GM12864 (cell line): Measurements from ENCODE around the gene AKIRIN1.

Experiments
- DNase-seq: peaks from one replicate; pipeline ENCODE4 v3.0.0-alpha.2; 2011; ENCODE audit warnings: low read depth
- H3K4me3 ChIP-seq: 2 replicates; pipeline ENCODE4 v1.5.1; 2011; ENCODE audit warnings: mild to moderate bottlenecking, low read depth, low read length, control low read depth
- TF ChIP-seq, protein P1 (sequence below): IDR thresholded peaks from 2 replicates; pipeline ENCODE4 v1.5.1; 2011; ENCODE audit warnings: low read depth, mild to moderate bottlenecking, moderate library complexity, low read length, control low read depth, inconsistent platforms; ENCODE audit errors: missing control alignments

Gene AKIRIN1, protein sequence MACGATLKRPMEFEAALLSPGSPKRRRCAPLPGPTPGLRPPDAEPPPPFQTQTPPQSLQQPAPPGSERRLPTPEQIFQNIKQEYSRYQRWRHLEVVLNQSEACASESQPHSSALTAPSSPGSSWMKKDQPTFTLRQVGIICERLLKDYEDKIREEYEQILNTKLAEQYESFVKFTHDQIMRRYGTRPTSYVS

DNA sequence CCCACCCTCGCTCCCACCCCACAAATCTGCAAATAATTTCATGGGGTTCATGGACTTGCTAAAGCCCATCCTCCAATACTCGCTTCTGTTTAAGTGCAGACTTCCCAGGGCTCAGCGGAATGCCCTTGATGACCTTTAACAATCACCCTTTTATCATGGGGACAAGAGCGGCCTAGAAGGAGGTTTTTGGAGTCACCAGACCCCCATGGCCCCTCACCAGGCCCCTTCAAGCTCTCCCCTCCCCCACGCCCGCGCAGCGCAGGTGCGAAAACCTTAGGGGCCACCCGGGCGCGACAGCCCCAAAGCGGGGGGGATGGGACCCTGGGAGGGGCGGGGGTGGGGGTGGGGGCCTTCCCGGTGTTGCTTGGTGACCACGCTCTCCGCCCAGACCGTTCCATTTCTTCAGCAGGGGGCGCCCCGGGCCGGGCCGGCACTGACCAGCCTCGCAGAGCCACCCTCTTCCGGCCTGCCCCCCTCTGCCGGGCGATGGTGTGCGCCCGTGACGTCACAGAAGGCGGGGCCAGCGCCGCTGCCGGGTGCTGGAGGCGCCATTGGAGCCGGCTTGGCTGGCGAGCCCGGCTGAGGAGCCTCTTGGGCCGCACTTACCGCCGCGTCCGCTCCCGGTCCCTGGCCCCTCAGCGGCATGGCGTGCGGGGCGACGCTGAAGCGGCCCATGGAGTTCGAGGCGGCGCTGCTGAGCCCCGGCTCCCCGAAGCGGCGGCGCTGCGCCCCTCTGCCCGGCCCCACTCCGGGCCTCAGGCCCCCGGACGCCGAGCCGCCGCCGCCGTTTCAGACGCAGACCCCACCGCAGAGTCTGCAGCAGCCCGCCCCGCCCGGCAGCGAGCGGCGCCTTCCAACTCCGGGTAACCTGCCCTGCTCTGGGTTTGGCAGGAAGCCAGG lies at the start of gene AKIRIN1:
AKIRIN1 (plus strand) TSS at position 539 of the 900 bp plus-strand sequence; CDS start at position 644, 105 bp downstream.
- H3K4me3 ChIP-seq, result peak within 1 kb of the TSS; percentile 89
- peak; percentile 86 for DNase-seq
- TF ChIP-seq, protein P1, sequence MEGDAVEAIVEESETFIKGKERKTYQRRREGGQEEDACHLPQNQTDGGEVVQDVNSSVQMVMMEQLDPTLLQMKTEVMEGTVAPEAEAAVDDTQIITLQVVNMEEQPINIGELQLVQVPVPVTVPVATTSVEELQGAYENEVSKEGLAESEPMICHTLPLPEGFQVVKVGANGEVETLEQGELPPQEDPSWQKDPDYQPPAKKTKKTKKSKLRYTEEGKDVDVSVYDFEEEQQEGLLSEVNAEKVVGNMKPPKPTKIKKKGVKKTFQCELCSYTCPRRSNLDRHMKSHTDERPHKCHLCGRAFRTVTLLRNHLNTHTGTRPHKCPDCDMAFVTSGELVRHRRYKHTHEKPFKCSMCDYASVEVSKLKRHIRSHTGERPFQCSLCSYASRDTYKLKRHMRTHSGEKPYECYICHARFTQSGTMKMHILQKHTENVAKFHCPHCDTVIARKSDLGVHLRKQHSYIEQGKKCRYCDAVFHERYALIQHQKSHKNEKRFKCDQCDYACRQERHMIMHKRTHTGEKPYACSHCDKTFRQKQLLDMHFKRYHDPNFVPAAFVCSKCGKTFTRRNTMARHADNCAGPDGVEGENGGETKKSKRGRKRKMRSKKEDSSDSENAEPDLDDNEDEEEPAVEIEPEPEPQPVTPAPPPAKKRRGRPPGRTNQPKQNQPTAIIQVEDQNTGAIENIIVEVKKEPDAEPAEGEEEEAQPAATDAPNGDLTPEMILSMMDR, result no peak

DNA sequence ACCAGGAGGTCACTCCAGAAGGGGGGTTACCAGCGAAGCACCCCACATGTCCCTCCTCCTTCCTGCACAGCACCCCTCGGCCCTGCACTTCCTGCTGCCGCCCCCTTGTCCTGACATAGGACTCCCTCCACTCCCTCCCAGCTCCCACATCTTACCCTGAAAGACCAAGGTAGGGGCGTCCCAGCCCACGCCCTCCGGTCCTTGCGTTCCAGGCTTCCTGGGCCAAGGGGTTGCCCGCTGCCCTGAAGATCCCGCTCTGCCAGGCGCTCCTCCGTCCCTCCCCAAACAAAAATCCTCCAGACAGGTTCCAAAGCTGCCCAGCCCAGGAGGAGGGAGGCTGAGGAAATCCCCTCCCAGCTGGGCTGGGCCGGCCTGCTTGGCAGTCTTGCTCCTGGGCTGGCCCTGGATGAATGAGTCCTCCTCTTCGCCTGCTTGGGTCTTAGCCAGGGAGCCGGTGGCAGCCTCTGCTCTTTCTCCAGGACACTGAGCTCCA lies 49.5 kb upstream of the AKIRIN1 start, which contains the start of gene RHBDL2:
RHBDL2 (minus strand) TSS at position 304 of the 493 bp plus-strand sequence. CDS start 22,618 bp downstream, outside the sequence.
- TF ChIP-seq, protein P1, result no peak
- no peak for DNase-seq
- no peak within 1 kb of the TSS for H3K4me3 ChIP-seq

DNA sequence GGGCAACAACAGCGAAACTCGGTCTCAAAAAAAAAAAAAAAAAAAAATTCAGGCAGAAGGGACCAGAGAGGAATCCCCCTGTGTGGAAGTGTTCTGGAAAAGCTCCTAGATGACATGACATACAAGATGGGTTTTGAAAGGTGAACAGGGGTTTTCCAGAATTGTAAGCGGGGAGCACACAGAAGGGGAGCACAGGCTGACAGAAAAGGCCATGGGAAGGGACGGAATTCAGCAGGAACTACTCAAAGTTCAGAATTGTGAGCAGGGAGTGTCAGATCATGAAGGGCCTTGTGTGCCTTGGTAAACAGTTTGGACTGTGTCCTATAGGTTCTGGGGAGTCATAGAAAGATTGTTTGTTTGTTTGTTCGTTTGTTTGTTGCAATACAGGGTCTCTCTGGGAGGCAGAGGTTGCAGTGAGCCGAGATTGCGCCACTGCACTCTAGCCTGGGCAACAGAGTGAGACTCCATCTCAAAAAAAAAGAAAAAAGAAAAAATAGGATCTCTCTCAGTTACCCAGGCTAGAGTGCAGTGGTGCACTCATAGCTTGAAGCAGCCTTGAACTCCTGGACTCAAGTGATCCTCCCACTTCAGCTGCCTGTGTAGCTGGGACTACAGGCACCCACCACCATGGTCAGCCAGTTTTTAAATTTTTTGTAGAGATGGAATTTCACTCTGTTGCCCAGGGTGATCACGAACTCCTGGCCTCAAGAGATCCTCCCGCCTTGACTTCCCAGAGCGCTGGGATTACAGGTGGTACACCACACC lies 48.2 kb upstream of the AKIRIN1 start:
- TF ChIP-seq, protein P1, result no peak
- H3K4me3 ChIP-seq, result no peak overlapping the region
- no peak for DNase-seq

DNA sequence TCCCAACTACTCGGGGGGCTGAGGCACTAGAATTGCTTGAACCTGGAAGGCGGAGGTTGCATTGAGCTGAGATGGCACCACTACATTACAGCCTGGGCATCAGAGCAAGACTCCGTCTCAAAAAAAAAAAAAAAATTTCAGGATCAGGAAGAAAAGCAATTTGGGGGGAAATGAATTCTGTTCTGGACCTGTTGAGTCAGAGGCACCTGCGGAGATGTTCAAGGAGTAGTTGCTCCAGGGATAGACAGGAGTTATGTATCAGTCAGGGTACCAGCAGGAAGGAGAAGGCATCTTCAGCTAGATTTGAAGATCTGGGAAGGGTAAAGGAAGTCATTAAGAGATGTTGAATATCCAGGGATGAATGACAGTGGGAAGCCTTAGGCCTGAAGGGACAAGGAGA lies 46.5 kb upstream of the AKIRIN1 start:
- TF ChIP-seq, protein P1, result no peak
- H3K4me3 ChIP-seq, result no peak overlapping the region
- no peak for DNase-seq

DNA sequence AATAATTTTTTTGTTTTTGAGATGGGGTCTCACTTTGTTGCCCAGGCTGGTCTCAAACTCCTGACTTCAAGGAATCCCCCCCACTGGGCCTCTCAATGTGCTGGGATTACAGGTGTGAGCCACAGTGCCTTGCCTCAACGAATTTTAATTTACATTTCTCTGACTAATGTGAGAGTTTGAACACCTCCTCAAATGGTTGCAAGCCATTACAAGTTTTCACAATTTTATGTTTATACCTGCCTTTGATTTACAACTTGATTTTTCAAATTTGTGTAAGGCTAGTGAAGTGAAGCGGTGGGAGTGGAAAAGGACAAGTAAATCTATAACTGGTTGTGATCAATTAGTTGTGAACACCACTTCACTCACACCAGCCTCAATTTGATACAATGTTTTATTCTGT lies 40.5 kb upstream of the AKIRIN1 start:
- no peak overlapping the region for H3K4me3 ChIP-seq
- no peak for DNase-seq
- TF ChIP-seq, protein P1, result no peak

DNA sequence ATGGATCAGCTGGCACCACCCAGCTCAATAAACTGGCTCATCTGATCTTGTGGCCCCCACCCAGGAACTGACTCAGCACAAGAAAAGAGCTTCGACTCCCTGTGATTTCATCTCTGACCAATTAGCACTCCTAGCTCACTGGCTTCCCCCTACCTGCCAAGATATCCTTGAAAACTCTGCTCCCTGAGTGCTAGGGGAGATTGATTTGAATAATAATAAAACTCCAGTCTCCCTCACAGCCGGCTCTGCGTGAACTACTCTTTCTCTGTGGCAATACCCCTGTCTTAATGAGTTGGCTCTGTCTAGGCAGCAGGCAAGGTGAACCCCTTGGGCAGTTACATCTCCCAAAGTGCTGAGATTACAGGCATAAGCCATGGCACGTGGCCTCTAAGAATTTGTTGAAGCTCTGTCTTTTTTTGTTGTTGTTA lies 37.6 kb upstream of the AKIRIN1 start:
- no peak overlapping the region for H3K4me3 ChIP-seq
- no peak for DNase-seq
- TF ChIP-seq, protein P1, result no peak
